Fibroblast of lung (primary cell): ENCODE measurements around the gene CHST11.

Experiments used
- CTCF ChIP-seq, 2 donors: IDR thresholded peaks in 1 of 2; conservative IDR thresholded peaks in 1 of 2; 1 replicate in 1 of 2; 2 replicates in 1 of 2; pipeline ENCODE4 v1.5.1; 2011 to 2012; ENCODE audit warnings: low read length in 2 of 2, control low read depth in 1 of 2, inconsistent platforms in 1 of 2, low read depth in 1 of 2, mild to moderate bottlenecking in 1 of 2
- EZH2 ChIP-seq: IDR thresholded peaks from 2 replicates; pipeline ENCODE4 v1.5.1; 2012; ENCODE audit warnings: low read length, control low read depth, mild to moderate bottlenecking; ENCODE audit errors: missing control alignments

GRCh38 chr12:104571328-104571727 is 114.6 kb downstream of the CHST11 start:
- TF ChIP-seq EZH2 (no peak), CTCF (conservative IDR thresholded peaks at IDR 0.05 in 1 of 2, IDR thresholded peaks at IDR 0.05 in 1 of 2; ENCODE audit: low read depth in 1 of 2, low read length in 2 of 2) (no peak)
